GM19467 (cell line): ENCODE results near the gene CHSY1.

Source experiments
- ATAC-seq: cut with Tn5 transposase; IDR thresholded peaks from one replicate; pipeline ENCODE4 v1.9.1; 2021; ENCODE audit warnings: mild to moderate bottlenecking, moderate library complexity; ENCODE audit not compliant: unreplicated experiment

CHSY1 gene

DNA sequence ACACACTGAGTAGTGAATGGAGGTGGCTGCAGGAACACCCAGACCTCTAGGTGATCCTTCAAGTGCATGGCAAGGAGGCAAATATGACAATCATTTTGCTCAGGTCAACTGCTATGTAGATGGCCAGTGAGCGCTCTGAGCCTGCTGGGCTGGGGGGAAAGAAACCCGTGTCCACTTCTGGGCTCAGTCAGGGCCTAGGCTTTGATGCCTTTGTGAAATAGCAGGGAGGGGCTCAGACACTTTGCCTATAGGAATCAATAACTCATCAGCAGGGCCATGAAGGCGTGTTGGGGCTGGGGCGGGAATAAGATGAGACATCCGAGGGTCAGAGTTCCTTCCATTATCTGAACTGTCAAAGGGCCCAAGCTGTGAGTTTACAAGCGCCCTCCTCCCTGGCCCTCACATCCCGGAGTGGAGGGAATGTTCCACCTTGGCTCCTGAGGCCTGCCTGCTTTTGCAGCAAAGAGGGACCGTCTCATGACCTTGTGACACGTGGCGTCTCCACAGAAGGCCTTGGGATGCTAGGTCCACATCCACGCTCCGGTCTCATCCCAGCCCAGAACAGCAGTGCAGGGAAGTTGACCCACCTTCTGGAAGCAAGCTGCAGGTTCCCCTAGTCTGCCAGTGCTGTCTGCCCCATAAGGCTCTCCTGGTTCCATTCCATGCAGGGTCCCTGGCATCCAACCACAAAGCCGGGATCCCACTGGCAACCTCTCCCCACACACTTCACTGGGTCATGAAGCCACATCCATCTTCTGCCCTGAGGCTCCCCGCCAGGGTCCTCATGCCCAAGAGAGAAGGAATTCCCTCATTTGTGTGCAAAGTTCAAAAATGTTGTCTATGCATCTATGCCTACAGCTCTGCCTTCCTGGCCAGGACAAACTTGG is 78.4 kb downstream of the CHSY1 start:
- ATAC-seq, result no peak

DNA sequence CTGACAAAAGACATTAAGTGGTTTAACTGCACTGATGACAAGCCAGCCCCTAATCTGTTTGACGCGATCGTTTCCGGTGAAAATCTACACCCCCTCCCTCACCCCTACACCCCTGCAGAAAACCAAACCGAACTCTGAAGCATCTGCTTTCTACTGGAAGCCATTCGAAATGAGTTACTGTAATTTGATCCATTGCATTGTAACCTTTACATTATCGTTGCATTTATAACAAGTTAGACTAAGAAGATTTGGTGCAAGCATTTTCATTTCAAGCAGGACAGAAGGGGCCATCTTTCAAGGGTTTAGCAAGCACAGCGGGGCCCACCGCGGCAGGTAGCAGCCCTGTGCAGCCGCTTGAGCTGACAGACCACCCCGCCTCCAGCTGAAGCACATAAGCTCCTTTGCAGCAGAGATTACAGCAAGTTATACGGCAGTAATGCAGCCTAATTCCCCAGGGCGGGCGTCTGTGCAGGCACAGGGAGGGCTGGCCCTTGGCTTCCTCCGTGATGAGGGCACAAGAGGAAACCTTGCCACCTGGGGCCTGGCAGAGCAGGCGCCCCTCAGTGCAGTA is 79.3 kb downstream of the CHSY1 start:
- ATAC-seq, result no peak

DNA sequence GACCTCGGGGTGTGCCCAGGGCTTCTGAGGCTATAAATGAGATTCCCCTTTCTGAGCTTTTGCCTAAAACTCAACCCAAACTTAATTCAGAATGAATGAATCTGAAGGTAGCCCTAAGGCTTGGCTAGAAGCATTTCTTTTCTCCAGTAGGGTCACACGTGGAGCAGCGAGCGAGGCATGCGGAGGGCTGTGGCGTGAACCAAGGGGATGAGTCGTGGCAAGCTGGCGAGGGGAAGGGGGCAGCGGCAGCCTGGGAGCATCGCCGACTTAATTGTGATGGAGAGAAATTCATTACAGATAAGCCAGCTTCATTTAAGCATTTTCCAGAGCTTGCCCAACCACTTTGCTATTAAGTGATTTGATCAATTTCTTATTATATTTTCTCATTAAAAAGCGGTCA is 79.9 kb downstream of the CHSY1 start:
- ATAC-seq, result no peak

DNA sequence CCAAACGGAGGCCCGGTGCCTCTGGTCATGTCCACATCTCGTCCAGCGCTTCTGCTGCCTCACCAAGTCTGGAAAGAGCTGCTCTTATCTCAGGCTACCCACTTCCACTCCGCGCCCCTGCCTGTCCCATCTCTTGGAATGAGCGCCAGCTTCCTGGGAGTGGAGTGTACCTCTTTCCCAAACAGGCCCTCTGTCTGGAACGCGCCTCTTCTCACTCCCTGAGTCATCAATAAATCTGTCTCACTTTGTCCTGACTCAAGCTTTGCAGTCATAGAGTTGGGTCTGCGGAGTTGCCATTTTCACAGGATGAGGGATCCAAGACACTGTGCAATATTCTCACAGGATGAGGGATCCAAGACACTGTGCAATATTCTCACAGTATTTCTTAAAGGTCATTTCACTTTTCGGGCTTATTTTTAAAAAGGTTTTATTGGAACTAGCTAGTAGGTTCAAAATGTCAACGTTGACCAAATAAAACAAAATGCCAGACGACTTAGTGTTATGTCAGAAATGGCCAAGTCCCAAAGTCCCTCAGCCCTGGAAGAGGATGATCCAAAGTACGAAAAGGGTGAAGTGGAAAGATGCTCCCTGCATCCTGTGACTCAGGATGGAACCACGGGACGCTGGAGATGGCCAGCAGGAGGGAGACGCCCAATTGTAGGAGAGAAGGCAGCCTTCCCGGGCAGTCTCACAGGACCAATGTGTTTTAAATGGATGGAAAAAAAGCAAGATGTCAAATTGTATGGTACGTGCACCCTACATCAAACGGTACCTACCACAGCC is 81.1 kb downstream of the CHSY1 start:
- no peak for ATAC-seq

DNA sequence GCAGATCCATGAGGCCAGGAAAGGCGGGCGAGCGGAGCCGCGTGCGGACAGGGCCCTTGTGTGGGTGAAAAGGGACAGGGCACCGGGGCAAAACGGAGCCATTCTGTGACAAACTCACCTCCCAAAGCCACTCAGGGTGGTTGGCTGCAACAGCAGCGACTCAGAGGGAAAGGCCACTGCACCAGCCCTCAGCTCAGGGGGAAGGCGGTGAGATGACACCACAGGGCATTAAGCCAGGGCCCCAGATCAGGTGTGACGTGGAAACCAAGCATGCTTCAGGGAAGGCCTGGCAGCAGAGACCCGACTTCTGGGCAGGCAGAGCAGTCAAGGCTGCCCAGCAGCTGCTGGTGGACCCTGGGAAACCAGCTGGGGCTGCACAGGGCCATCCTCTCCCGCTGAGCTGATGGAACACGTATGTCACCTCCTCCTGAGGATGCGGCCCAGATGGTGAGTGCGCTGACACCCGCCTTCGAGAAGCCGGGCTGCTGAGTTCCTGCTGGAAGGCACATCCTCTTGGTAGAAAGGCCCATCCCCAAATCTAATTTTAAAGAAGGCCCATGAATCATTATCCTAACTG is 82.3 kb downstream of the CHSY1 start:
- no peak for ATAC-seq

DNA sequence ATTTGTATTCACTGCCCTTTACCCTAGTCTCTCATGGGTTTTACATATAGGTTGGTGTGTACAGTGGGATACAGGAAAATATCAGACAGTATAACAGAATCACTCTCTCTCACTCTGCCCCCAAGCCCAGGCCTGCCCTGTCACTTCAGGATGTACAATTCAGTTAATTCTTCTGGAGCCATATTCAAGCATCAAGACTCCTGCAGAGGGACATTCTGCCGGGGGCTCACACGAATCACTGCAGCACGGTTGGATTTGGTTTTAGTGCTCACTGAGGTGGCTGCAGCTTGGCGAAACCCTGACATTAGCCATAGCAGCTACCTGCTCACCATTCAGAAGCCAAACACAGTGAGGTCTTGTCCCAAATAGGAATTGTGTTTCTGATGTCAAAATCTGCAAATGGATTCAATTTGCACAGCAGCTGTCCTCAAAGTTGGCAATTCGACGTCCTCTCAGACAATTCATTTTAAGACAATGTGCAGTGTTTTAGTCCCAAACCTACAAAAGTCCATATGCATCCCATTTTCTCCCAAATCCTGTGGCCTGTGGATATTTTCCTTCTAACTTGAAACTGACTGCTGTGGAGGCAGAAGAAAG is 82.9 kb downstream of the CHSY1 start:
- ATAC-seq, result no peak

DNA sequence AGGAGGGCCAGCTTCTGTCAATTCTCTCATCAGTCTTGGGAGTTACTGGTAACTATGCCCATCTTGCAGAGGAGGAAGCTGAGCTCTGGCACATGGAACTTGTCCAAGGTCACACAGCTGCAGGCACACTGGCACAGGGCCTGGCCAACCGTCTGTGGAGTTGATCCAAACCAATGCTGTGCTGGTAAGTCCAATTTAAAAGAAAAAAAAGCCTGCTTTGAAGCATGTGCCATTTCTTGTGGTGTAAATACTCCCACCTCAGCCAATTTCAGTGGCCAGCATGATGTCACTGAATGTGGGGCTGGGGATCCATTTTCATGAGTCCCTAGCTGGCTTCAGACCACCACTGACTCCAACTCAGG is 83.4 kb downstream of the CHSY1 start:
- no peak for ATAC-seq

DNA sequence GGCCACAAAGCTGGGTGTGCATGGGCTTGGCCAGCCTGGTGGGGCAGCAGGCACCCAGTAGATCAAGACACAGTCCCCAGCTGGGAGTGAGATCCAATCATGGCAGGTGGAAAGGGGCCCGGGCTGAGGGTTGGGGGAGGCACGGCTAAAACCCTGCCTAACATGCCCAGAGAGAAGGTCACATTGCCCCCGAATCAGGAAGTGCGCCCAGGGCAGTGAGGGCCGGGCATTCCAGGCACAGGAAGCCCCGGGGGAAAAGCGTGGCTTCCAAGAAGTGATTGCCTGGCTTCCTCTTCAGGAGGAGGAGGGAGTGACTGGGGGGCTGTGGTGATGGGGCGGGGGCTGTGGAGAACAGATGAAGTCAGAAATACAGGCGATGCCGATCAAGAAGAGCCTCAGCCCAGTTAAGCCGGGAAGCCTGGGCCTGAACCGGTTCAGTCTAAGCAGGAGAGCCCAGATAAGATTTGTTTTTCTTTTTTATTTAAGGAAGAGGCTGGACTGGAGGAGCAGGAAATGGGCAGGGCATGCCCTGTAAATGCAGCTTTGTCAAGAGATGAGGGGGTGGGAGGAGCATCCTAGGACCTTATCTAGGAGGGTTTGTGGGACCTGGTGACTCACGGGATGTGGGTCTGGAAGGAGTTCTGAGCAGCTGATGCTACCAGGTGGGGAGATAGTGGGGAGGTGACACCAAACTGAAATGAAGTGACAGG is 83.9 kb downstream of the CHSY1 start:
- ATAC-seq, result no peak

DNA sequence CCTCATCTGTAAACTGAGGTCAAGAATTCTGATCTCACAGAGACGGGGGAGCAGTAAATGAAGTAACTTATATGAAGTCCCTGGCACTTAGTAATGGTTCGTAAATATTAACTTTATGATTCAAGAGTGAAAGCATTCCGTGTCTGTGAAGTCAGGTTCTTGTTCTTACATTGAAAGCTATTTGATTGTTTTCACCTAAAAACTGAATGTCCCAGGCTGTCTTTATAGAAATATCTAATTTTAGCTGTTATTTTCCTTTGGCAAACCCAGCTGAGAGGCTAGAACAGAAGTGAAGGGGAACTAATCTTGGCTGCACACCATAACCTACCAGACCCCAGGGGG is 84.5 kb downstream of the CHSY1 start:
- ATAC-seq, result no peak

DNA sequence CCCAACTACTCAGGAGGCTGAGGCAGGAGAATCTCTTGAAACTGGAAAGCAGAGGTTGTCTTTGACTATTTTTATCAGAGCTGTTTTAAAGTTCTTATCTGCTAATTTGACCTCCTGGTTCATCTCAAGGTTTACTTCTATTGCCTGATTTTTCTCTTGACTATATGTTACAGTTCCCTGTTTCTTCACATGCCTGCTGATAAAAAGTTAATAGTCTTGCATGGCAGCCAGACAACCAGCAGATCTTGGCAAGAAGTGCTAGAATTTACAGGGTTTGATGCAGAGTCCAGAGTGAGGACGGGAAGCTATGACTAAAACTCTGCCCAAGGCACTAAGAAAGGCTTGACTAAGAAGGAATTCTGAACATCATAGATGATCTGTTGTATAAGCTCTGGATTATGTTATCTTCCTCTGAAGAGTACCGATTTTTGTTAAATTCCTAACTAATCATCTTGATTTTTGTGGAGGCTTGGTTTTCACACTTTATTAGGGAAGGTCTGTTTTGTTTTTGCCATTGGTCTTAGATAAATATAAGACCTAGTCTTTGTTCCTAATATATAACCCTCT is 85.9 kb downstream of the CHSY1 start:
- no peak for ATAC-seq

DNA sequence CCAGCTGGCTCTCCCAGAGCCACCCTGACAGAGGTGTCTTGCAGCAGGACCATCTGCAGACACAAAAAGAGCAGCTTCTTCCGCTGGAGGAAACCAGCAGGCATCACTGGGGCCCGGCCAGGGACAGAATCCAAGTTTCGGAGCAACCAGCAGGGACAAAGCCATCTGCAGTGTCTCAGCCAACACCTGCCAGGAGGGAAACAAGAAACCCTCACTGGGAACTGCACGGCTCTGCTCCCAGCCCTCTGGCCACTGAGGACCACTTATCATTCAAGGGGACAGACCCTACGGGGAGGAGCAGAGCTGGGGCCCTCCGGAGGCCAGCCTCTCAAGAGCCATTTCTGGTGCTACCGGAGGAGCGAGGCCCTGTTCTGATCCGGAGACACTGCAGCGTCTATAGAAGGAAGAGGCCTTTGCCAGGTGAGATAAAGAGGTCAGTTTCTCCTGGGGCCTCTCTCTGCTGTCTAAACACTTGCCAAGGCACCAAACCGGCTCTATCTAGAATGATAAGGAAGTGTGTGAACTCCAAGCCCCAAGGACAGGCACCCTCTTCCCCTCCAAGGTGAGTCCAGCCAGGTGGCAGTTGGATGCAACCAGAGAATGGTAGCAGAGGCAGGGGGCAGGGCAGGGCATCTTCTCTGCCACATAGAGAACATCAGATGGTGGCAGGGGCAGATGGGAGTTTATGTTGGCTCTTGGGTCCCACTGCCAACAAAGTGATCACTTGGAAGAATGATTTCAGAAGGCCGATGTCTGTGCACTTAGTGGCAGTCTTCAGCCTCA is 89.0 kb downstream of the CHSY1 start:
- no peak for ATAC-seq

DNA sequence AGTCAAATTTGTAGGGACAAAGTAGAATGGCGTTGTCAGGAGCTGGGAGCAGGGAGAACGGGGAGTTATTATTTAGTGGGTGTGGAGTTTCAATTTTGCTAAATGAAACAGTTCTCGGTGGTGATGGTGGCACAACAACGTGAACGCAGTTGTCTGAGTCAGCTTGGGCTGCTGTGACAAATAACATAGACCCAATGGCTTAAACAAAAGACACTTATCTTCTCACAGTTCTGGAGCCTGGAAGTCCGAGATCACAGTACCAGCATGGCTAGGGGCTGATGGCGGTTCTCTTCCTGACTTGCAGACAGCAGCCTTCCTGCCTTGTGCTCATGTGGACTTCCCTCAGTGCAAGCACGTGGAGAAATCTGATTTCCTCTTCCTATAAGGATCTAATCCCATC is 90.2 kb downstream of the CHSY1 start:
- ATAC-seq, result no peak

DNA sequence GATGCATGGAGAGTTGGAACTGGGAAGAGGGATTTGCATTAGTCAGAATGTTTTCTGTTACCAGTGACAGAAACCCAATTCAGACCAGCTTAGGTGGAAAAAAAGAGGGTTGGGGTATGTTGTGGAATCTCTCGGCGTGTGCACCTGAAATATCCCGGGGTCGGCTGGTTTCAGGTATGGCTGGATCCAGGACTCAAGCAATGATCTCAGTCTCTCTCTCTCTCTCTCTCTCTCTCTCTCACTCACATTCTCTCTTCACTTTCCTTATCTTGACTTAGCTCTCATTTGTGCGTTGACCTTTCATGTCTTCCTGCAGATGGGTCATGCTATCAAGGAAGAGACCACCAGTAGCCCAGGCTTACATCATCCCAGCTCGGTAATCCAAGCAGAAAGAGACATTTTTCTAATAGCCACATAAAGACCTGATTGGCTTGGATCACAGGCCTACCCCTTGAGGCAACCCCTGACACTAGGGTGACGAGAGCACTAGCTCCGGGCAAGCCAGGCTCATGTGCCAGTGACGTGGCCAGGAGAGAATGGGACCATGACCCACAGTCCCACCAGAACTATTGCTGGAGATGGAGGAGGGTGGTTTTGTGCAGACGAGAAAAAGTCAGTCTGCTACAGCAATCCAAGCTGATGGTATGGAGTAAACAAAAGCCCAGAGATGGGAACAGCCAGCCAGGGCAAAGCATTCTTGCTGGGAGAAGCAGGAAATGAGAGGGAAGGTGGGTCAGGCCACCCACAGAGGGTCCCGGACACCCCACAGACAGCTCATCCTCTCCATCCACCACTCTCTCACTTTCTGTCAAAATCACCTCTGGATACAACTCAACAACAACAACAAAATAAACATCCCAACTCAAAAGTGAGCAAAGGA is 91.7 kb downstream of the CHSY1 start:
- no peak for ATAC-seq

DNA sequence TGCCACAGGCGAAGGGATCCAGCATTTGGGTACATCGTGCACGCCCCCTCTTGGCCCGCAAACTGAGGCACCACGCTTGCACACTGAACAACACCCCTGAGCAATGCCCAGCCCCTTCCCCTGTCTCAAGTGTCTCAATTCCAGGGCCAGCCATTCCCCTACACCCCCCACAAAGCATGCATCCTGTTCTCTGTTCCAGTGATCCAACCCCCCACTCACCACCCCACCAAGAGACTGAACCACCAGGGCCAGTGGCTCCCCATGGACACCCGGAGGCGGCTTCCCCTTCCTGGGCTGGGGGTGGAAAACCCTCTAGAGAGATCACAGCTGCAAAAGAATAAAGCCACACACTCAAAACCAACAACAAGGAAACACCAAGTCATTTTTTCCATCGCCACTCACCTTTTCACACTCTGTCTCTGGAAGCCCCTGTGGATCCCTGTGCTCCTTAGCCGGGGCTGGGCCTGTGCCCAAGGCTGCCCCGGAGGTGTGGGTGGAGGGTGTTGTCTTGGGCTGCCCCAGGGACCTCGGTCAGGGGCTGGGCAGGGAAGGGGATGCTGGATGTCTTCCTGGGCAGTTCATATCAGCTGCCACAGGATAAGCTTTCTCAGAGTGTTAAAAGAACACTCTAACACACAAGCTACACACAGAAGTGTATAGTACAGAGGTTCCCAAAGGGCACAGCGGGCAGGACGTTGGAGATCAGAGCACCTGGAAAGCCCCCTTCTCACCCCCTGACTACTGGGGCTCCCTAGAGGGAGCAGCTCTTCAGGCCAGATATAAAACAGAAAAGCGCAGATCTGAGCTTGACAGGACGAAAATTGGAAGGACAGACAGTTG is 92.5 kb downstream of the CHSY1 start:
- no peak for ATAC-seq

DNA sequence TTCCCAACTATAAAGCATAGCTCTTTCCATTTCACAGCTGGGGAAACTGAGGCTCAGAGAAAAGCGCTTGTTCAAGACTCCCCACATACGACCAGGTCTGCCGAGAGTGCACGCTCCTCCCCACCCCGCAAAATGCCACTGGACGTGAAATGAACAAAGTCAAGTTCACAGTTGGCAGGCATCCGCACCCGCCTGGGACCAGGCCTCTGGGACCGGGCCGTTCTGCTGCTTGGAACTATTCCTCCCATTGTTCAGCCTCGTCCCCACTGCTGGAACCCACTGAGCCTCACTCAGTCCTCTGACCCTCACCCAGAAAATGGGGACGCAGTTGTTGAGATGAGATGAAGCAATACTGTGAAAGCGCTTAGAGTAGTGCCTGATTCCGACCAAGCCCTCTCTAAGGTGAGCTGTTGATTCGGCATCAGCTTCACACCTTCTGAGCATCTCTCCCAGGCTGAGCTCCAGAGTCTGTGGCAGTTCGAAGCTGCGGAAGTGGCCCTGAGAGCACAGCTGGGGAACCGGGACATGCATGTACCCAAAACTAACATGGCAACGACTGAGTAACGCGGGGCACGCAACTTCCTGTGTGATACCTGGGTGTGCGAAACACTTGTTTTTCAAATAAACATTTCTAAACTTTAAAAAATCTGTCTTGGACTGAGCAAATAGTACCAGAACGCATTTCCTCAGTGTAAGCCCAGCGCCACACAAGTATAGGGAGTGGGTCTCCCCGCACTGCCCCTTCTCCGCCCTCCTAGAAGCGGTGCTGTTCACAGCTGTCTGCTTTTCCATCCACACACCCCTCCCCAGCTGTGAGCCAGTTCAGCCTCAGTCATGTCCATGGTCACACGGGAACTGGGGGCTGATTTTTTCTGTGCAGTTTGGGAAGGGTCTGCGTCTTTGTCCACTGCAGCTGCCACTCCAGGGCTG is 93.4 kb downstream of the CHSY1 start:
- no peak for ATAC-seq

DNA sequence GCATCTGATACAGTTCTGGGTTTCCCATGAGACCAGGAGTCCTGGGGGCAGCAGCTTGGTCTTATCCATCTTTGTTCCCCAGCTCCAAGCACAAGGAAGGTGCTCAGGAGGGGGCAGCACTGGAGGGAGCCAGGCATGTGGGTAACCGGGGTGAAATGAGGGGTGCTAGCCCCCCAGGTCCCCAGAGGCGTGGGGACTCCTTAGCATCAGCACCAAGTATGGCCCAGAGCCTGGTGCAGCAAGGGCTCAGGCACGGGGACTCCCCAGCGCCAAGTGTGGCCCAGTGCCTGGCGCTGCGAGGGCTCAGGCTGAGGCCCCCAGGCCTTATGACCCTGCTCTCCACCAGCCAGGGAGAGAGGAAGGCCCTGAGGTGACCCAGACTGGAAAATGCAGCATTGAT is 94.1 kb downstream of the CHSY1 start:
- ATAC-seq, result no peak
